Thyroid gland (tissue), 4 donors: ENCODE data around the gene ACTN3.
"Not testable (repeated sequence)": the region's sequence is repeated elsewhere in the genome, so short reads cannot be mapped to it uniquely, and the experiment has no call there.

Experiments
- CTCF ChIP-seq, 6 experiments: fragments of 200-600 bp in 3 of 6; fragments of 450-650 bp in 3 of 6; sonication (generic) in 3 of 6; IDR thresholded peaks; one replicate each; pipeline ENCODE4 v1.5.1; 2016 to 2019; ENCODE audit warnings: antibody characterized with exemption in 6 of 6, mild to moderate bottlenecking in 2 of 6, inconsistent platforms in 1 of 6, moderate library complexity in 1 of 6
- POLR2A ChIP-seq, 2 donors: fragments of 450-650 bp; IDR thresholded peaks; one replicate each; pipeline ENCODE4 v1.6.1; 2017; ENCODE audit warnings: antibody characterized with exemption in 2 of 2, mild to moderate bottlenecking in 2 of 2, moderate library complexity in 1 of 2

DNA sequence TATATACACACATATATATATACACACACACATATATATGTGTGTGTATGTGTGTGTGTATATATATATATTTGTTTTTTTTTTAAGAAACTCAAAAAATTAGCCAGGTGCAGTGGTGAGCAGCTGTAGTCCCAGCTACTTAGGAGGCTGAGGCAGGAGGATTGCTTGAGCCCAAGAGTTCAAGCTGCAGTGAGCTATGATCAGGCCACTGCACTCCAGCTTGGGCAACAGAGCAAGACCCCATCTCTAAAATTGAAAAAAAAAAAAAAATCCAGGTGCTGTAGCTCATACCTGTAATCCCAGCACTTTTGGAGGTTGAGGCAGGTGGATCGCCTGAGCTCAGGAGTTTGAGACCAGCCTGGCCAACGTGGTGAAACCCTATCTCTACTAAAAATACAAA lies 42.6 kb downstream of the ACTN3 start:
- not testable (repeated sequence) for TF ChIP-seq CTCF, POLR2A (IDR thresholded peaks at IDR 0.05)
